HG02571 (cell line): ENCODE results near the gene LGALS16.
"Not testable (repeated sequence)": the region's sequence is repeated elsewhere in the genome, so short reads cannot be mapped to it uniquely, and the experiment has no call there.

Experiments used
- ATAC-seq: cut with Tn5 transposase; IDR thresholded peaks from one replicate; pipeline ENCODE4 v1.9.1; 2021; ENCODE audit warnings: mild to moderate bottlenecking, moderate library complexity; ENCODE audit not compliant: unreplicated experiment

Gene LGALS16, protein sequence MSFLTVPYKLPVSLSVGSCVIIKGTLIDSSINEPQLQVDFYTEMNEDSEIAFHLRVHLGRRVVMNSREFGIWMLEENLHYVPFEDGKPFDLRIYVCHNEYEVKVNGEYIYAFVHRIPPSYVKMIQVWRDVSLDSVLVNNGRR

DNA sequence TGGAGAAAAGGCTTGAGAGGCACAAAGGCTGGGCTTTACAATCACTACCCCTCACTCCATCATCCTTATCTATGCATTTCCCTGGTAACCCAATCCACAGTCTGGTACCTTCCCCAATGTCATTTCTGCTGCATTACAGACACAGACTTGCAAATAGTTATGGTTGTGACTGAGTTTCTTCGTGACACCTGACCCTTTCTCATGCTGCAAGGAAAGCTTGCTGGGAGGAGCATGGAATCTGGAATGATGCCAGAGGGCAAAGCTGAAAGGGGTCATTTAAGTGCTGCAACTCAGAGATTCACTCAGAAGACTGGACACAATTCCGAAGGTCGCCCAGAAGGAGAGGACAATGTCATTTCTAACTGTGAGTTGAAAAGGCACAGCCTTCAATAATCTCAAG, at the start of gene LGALS16:
TSS of gene LGALS16 (plus strand) at position 301 of the 400 bp plus-strand sequence. CDS start at position 350, 49 bp downstream.
- no peak for ATAC-seq

- ATAC-seq: no peak
Observed at GRCh38 chr19:39607021-39607420, 48.7 kb upstream of the LGALS16 start.

GRCh38 chr19:39607561-39607960, 48.2 kb upstream of the LGALS16 start:
- no peak for ATAC-seq

- ATAC-seq: no peak
Observed at GRCh38 chr19:39613597-39613996, 42.1 kb upstream of the LGALS16 start.

DNA sequence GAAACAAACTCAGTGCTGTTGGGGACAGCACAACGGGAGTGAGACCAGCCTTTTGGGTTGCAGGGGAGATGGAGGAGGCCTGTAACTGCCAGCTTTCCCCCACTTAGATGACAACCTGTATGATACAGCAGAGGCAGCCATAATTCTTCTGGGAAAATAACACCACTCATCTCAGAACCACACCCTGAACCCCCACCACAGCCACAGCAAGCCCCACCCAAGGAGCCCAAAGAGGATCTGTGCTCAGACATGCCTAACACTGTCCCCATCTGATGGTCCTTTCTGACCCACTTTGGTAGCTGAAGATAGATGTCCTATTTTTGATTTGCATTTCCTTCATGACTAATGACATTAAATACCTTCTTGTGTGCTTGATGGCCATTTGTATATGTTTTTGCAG, 38.0 kb upstream of the LGALS16 start:
- no peak for ATAC-seq

GRCh38 chr19:39623946-39624345, 31.8 kb upstream of the LGALS16 start:
- no peak for ATAC-seq

DNA sequence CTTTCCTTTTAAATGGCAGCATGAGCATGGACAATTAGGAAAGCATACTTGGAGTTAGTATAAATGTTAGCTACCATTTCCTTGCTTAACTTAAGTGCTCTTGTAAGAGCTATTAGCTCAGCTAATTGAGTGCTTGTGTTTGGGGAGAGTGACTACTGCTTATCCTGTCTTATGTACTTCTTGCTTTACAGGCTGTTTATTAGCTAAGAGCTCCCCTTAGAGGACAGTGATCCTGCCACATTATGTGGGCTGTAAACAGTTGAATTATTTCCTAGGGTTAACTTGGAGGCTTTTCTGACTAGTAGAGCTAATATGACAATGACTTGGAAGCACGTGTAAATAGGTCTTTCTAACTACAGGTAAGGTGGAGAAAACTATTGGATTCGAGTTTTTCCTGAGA, 28.1 kb upstream of the LGALS16 start:
- ATAC-seq: not testable (repeated sequence)

DNA sequence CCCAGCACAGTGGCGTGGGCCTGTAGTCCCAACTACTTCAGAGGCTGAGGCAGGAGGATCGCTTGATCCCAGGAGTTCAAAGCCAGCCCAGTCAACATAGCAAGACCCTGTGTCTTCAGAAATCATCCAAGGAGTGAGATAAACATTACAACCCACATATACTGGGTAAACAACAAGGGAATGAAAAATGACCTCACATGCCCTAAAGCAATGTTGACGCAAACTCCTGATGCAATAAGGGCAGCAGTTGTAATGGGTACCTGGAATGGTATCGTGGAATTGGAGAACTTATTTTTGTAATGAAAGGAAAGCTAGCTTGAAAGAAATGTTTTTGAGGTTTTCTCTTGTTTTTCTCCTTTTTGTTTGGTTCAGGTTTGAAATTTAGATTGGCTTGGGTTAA, 24.5 kb upstream of the LGALS16 start:
- no peak for ATAC-seq

DNA sequence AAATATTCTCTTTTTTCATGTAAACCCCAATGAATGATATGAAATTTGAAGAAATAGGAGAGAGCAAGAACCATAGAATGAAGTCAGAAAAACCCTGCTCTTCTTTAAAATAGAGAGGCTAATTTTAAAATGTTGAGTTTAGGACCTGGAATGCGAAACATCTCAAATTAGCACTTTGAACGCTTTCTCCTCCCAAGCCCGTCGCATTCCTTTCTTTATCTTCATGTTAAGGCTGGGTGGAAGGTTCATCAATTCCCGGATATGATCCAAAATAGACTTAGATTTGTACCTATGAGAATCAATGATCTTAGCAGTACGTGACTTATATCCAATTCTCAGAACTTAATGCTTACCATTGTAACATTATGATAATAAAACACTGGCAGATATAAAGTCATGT, 24.1 kb upstream of the LGALS16 start:
- no peak for ATAC-seq

GRCh38 chr19:39637891-39638290, 17.8 kb upstream of the LGALS16 start:
- ATAC-seq: no peak

DNA sequence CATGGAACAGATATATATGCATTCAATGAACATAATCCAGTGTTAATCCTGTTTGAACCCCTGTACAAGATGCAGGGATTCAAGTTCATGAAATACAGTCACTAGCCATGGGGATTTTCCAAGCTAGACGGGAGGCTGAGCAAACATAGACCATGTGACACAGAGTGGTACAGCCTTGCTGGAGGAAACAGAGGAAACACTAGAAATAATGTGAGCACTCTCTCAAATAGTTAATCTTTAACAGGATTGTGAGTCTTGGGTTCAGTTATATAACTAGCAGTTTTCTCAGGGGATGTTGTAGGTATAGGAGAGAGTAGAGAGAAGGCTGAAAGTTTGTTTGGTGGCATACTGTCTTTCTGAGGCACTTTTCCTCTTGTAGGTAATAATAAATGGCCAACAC, 13.9 kb upstream of the LGALS16 start:
- ATAC-seq: no peak

DNA sequence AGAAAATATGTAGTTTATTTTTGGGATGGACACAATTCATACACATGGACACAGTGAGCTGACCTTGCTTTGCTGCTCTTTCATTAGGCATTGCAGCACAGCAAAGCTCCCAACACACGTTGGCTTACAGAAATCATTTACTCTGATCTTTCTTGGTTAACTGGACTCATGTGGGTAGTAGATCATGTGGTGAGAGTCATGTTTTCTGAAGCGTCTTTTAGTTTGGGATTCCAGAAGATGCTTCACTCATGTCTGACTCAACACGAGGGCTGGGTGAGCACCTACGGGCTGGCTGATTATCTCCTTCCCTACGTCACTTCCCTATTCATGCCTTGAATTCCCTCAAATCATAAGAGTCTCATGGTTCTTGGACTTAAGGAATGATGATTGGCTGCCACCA, 12.1 kb upstream of the LGALS16 start:
- ATAC-seq: no peak

DNA sequence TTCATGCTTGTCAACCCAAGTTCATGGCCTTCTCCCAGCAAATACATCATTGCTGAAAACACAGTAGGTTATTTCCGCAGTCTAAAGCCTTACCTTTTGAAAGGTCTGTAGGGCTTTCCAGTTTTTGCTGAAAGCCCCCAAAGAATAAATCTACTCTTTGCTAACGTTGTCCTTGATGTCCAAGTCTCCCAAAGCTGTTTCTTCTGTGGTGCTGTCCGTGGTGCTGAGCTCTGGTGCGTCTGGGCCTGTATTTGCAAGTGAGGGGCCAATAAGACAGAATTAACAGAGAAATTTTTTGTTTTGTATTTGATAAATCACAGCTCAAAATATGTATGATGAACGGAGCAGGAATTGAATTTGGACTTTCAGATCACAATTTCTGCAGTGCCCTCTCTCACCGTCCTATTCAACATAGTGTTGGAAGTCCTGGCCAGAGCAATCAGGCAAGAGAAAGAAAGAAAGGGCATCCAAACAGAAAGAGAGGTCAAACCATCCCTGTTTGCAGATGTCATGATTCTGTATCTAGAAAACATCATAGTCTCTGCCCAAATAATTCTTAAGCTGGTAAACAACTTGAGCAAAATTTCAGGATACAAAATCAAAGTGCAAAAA, 9.8 kb upstream of the LGALS16 start:
- ATAC-seq: no peak

DNA sequence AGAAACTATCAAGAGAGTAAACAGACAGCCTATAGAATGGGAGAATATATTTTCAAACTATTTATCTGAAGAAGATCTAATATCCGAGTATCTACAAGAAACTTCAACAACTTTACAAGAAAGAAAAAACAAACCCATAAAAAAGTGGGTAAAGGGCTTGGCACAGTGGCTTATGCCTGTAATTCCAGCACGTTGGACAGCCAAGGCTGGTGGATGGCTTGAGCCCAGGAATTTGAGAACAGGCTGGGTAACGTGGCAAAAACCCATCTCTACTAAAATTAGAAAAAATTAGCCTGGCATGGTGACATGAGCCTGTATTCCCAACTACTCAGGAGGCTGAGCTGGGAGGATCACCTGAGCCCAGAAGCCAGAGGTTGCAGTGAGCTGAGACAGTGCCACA, 7.8 kb upstream of the LGALS16 start:
- no peak for ATAC-seq

DNA sequence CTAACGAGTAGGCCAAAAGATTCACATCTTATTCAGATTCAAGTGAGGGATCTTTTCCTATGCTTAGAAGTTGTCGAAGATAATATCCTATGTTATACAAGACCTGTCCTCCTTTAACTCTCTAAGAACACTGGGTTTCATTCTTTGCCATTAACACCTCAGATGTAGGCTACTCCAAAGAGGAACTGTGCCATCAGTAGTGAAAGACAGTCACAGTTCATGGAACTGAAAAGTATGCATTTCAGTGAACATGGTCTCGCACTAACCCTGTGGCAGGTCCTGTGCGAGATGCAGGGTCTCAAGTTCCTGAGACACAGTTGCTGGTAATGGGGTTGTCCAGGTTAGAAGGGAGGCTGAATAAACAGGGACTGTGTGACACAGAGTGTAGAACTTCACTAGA, 4.1 kb downstream of the LGALS16 start:
- ATAC-seq: no peak

- no peak for ATAC-seq
Observed at GRCh38 chr19:39660661-39661060, 4.9 kb downstream of the LGALS16 start.

GRCh38 chr19:39661565-39661964, 5.9 kb downstream of the LGALS16 start:
- no peak for ATAC-seq

DNA sequence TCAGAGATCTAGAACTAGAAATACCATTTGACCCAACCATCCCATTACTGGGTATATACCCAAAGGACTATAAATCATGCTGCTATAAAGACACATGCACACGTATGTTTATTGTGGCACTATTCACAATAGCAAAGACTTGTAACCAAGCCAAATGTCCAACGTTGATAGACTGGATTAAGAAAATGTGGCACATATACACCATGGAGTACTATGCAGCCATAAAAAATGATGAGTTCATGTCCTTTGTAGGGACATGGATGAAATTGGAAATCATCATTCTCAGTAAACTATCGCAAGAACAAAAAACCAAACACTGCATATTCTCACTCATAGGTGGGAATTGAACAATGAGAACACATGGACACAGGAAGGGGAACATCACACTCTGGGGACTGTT, 14.1 kb downstream of the LGALS16 start:
- ATAC-seq: not testable (repeated sequence)

DNA sequence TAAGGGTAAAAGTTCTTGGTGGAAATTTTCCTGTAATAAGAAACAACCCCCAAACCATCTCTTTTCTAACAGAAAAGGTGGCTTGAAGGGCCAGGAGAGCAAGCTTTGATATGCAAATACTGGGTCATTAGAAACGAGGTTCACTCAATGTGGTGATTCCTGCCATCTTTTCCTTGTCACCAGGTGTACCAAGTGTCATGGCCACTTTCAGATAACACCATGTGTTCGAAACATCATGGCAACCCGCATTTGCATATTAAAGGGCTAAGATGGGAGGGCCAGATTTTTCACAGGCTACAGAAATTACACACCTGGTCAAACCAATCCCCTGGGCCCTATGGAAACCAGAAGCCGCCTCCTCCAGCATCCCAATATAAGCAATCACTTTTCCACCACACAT, 15.3 kb downstream of the LGALS16 start:
- no peak for ATAC-seq

GRCh38 chr19:39671739-39672363, 16.1 kb downstream of the LGALS16 start:
- ATAC-seq: no peak

DNA sequence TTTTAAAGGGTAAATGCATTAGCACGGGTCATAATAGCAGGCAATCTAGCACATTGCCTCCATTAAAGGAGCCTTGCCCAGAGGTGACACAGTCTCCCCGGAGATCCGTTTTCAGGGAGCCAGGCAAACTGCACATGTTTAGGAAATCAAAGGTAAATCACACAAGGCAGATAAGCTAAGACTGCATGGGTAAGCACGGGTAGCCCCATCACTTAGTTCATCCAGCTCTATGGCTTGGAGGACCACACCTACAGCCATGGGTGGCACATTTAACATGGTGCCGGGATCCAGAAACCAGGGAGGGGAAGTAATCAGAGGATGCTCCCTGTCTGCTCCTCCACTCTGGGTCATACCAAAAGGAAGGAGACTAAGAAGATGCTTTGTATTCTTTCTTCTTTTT, 16.8 kb downstream of the LGALS16 start:
- ATAC-seq: no peak

- not testable (repeated sequence) for ATAC-seq
Observed at GRCh38 chr19:39673862-39674261, 18.1 kb downstream of the LGALS16 start.

GRCh38 chr19:39676004-39676403, 20.3 kb downstream of the LGALS16 start:
- no peak for ATAC-seq
